Smooth muscle cell of the brain vasculature (primary cell): Measurements from ENCODE around the gene FAM120B.

Experiments used
- DNase-seq: peaks from one replicate; pipeline ENCODE4 v3.0.0-alpha.2; 2012; ENCODE audit warnings: low read depth, low spot score

The FAM120B gene

DNA sequence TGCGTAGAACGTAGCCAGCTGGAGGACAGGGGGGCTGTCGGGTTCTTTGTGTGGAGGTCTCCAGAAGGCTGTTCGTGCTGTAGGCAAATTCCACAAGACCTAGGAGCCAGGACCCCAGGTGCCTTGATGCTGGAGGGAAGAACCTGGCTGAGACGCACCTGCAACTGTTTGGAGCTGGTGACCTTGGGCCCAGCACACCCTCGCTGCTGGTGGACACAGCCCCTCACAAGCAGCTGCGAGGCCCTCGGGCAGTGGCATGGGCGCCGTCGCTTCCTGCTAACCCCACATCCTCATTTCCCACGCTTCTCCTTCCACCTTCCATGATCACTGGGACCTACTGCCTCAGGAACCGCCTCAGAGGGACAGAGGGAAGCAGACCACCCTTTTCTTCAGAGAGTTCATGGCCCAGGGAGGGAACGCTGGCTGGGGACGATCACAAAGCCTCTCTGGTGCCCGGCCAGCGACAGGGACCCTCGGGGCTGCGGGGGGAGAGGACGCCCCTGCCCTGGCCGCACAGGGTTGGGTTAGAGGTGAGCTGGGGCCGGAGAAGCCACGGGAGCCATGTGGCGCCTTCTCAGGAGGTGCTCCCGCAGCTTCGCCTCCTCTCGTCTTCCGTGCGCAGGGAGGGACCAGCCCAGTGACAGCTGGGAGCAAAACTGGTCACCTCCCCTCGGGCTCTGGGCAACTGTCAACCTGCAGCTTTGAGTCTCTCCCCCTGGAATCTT lies 34.1 kb upstream of the FAM120B start:
- no peak for DNase-seq

DNA sequence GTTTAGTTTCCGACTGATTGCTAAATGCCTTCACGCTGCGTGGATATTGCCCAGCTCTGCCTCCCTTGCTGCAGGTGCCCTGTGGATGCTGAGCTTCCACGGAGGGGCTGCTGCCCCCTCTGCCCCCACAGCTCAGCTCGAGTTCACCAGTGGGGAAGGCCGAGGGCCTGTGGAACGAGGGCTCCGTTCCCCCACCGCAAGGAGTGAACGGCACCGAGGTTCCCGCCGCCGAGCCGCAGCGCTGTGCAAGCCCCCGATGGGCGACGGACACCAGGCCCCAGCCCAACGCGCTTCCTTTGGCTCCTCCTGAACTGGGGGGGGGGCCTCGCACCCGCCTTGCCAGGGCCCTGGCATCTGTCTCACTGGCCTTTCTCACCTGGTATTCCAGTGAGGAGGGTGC lies 33.4 kb upstream of the FAM120B start:
- no peak for DNase-seq

DNA sequence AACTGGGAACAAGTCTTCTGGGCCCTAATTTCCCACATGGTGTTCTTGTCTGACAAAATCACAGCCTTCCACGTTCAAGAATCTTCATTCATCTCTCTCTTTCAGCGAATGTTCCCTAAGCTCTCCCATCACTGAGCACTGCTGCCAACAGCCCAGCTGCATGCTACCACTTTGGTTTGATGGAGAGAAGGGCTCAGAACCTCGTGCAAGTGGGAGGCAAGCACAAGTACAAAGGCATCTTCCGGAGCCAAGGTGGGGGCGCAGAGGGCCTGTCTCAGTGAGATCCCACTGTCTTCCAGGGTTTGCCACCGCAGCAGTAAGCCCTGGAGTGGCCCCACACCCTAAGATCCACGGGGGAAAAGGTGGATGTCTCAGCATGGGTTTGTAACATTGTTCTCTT lies 32.9 kb upstream of the FAM120B start:
- no peak for DNase-seq

DNA sequence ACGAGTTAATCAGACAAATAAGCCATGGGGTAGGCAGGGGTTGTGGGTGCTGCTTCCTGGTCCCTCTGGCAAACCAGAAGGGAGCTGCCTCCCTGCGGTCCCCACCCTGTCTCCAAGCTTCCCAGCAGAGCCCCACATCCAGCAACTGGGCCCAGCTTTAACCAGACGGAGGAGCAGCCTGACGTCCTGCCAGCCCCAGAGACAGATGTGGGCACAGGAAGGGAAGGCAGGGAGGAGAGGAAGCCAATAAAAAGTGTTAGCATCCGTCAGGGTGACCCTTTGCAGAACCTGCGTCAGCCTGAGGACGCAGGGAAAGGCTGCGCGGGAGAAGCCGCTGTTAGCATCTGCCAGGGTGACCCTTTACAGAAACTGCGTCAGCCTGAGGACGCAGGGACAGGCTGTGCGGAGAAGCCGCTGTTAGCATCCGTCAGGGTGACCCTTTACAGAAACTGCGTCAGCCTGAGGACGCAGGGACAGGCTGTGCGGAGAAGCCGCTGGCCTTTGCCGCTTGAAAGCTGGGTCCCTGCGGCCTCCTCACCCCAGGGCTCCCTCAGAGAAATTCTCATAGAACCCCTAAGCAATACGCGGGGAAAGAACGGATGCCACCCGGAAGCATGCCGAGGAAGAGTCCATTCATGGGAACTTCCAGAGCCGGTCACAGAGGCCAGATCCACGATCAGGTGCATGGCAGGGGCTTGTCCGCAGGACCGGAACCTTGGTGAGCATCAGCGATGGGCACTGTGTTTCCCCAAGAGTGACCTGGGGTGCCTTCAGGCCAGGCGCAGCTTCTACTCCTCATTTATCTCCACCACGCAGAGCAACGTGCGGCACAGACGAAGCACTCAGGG lies 31.6 kb upstream of the FAM120B start:
- no peak for DNase-seq

DNA sequence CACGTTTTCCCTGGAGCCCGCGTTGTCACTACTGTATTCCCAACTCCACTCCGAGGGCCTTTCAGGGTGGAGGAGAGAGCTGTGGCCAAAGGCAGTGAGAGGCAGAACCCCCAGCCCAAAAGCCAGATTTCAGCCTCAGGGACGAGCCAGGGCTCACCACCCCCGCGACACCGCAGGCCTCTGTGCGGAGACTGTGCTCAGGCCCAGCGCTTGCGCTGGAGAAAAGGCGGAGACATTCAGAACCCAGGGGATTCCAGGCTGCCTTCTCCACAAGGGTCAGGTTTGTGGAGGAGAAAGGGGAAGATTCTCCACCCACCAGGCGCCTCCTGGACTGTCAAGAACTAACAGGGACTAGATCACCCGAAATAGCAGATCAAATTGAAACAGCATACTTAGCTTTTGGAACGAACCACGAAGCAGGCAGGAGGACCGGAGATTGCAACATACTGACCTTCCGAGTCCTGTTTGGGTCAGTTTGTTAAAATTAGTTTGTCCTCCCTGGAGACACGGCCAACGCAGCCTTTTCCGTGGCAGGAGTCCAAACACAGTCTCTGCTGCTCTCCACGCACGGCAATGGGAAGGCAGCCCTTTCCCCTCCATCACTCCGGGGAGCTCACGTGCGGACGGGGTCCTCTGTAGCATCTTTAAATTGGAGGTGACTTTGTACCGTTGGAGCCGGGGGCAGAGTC lies 30.0 kb upstream of the FAM120B start:
- DNase-seq: no peak

DNA sequence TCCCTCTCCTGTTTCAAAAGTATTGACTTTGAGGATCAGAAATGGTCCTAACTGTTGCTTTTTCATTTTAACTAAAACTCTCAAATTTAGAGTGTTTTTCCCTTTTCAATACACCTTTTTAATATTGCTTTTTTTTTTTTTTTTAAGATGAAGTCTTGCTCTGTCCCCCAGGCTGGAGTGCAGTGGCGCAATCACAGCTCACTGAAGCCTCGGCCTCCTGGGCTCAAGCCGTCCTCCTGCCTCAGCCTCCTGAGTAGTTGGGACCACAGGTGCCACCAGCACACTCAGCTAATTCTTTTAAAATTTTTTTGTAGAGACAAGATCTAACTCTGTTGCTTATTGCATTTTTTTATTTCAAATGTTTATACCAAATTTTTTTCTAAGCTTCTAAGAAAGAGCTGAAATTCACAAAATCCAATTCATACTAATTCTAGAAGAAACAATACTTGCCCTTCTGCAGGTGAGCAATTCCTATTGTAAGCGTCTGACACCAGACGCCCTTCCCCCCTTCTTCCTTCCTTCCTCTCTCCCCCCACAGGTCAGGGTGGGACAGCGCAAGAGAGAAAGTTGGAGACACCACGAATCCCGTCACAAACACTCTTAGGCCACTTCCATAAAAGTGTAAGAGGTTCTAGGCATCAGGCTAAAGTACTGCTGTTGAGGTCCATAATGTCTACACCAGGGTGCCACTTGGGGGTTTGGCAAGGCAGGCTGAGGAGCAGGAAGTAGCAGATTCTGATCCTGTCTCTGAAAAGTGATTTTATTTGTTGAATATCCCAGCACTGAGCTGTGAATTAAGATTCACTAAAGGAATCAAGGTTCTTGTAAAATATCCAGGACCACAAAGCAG lies 28.4 kb upstream of the FAM120B start:
- DNase-seq: no peak

DNA sequence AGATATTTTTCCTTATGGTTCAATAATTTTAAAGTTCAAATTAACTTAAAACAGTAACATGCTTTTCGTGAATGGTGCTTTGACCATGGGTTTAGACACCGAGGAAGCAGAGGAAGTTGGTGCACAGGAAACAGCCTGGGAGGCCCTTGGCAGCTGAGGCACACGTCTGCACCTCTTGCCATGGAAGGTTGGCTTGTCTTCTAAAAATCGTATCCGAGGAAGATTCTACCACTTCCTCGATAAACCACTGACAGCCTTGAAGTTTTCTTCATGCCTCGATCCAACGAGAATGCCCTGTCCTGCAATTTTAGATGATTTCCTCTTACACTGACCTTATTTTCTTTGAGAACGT lies 27.8 kb upstream of the FAM120B start:
- DNase-seq: no peak

DNA sequence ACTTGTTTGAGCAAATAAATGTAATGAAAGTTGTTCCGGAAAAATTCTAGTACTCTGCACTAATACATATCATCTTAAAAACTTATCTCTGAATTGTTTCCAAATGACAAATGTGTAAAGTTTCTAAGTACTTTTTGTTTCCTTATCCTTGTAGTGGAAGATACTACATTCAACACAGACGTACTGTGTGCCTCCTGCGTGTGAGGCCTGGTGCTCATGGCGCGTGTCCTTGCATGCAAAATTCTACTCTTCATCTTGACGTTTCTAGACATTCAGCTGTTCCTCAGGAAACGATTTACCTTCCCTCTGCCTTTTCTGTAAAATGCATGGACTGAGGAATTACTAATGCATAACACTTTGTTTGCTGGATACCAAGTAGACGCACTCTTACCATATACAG lies 27.1 kb upstream of the FAM120B start:
- DNase-seq: no peak

DNA sequence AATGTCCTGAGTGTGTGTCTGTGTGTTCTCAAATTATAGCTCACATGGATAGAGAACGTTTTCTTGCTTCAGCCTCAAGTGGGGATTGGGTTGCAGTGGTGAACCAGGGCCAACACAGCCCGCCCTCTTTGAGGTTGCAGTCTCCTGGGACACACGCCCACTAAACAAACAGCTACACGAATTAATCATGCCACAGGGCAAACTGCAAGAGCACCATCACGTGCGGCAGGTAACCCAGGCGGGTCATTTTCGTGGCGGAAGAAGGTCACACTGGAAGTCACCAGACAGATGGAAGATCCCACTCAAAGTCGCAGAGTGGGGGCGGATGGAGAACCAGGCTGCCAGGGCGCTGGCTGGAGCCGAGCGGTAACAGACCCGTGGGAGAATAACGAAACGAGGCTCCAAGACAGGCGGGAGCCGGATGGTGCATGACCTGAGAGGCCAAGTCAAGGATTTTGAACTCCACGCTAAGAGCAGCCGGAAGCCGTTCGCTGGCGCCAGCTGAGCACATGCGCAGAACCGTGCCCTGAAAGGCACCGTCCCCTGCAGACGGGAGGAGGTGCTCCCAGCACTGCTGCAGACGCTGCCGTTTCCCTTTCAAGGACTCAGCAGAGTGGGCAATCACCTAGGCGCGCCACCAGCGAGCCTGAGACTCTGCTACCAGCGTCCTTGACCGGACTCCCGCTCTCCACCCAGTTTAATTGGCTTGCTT lies 26.4 kb upstream of the FAM120B start:
- no peak for DNase-seq

DNA sequence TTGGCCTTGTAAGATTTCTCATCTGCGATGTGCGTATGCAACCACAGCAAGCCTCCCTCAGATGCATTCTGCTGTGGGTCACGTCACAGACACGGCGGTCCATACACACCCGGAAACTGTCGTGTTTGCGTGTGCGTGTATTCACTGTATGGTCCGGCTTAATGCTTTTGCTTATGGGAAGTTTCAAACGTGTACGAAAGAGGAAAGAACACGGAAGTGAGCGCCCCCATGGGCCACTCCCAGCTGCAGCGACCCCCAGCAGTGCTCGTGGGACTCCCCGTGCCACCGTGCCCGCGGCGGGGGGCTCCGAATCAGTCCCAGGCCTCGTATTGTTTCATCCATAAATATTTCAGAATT lies 25.9 kb upstream of the FAM120B start:
- DNase-seq: no peak

DNA sequence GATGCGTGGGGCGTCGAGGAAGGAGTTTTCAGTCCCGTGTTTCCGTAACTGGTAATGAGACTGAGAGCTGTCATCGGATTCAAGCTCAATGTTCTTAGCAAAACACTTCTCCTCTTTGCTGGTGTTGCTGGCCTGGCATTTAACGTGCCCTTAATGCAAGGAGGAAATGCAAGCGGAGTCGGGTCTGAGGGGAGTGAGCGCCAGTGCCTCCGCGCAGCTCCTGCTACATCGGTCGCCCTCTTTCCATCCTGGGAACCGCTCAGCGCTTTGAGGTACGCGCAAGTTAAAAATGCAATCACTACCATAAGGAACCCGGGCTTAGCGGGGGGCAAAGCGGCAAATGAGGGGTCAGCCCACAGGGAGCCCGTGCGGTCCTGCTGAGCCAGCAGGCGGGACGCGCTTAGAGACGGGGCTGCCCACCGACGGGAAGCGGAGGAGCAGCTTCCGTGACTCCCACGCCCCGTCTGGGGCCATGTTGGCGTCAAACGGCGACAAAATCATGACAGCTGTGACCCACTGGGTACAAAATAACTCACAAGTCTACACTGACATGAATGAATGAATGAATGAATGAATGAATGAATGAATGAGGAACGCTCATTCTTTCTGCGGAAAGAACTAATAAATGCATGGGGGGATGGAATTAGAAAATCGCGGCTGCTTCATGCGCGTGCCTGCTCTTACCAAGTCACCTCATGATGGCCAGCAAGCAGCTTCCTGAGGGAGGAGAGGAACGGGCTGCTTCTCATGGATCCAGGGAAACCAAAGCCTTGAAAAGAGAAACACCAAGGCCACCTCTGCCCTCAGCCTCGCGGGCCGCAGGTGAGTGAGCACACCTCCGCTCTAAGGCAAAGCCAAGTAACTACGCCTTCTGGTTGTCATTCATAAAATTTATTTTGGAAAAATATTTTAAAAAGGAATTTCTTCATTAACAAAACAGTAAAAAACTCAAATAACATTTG lies 24.9 kb upstream of the FAM120B start:
- no peak for DNase-seq

DNA sequence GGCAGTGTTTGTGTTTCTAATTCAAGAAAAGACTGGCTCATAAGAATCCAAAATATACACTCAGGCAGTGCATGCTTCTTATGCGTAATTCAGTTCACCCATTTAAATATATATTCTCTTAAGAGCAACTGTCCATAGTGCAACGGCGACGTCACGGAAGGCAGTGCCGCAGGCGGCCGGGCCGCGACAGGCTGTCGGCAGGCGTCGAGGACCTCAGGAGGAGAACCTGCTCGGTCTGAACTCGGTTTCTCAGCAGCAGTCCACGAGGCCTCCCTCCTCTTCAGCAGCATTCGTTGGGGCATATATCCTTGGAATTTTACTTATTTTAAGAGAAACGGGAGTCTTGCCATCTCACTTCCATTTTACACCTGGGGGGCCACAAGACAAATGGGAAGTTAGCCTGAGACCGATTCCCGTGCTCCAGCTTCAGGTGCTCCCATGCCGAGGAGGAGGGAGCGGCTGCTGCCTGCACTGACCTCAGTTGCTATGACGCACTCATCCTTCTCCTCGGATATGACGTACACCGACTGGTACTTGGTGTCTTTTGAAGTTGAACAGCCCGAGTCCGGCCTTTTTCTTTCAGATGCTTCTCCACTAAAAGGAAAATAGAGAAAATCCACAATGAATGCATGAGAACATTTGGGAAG lies 23.9 kb upstream of the FAM120B start:
- no peak for DNase-seq

DNA sequence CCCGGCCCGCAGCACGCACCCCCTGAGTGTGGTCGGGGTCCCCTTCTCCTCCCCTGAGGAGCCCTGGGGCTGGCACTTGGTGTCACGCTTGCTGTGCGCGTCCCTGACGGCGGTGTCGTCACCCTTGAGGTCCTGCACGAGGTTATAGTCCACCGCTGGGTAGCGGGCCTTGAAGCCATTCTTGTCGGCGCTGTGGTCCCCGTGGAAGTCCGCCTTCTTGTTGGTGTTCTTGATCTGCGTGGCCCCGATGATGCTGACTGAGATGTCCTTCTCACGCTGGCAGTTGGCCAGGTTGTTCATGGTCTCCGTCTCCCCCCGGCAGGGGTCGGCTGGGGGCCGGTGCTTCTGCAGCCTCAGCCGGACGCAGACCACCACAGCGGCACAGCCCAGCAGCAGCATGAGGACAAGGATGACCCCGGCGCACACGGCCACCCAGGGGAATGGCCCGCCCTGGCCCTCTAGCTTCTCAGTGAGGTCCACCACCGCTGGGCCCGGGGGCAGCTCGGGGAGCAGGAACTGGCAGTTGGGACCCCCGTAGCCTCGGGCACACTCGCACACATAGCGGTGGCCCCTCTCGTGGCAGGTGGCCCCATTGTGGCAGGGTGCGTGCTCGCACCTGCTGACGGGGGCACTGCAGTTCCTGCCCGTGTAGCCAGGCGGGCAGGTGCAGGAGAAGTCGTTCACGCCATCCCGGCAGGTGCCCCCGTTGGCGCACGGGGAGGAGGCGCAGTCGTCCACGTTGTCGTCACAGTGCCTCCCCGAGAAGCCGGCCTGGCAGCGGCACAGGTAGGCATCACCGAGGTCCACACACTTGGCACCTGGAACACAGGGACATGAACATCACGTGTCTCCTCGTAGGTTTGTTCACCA lies 23.1 kb upstream of the FAM120B start:
- no peak for DNase-seq

DNA sequence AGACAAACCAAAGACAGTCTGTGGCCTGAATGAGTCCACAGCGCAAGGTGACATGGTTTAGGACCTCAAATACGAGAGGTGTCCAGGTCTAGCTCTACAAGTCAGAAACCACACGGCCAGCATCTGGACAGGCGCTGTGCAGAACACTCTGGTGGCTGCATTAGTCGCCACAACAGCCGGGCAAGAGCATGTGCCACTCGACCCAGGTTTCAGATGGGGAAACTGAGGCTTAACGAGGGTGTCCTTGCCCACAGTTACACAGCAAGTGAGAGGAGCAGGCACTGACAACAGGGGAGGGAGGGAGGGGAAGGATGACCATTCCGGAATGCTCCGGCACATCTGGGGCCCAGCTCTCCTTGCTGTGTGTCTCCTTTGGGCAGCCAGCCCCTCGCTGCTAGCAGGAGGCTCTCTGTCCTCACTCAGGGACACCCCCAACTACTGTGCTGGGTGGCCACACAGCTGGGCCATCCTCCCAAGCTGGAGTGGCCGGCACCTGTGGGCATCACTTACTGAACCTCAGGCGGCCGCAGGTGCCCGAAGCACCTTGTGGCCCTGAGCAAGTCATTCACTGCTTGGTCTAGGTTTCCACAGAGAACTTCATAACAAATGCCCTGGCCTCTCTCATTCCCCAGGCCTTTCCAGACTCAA lies 22.3 kb upstream of the FAM120B start:
- DNase-seq: no peak

DNA sequence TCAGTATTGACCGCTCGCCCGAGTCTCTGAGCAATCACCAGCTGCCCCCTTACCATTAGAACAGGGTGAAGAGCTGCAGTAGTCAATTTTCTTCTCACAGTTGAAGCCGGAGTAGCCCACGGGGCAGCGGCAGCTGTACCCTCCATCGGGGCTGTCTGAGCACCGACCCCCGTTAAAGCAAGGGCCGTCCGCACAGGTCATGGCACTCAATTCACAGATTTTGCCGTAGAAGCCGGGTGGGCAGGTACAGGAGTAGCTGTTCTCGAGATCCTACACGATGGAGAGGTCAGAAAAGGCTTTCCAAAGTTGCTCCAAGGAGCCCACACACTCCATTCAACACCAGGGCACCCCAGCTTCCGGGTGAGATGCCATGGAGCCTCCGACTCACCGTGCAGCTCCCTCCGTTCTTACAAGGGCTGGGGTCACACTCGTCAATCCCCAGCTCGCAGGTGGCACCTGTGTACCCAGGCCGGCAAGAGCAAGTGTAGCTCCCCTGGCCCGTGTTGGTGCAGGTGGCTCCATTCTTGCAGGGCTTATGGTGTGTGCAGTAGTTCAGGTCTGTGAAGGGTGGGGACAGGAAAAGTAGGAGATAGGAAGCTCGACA lies 21.6 kb upstream of the FAM120B start:
- no peak for DNase-seq

DNA sequence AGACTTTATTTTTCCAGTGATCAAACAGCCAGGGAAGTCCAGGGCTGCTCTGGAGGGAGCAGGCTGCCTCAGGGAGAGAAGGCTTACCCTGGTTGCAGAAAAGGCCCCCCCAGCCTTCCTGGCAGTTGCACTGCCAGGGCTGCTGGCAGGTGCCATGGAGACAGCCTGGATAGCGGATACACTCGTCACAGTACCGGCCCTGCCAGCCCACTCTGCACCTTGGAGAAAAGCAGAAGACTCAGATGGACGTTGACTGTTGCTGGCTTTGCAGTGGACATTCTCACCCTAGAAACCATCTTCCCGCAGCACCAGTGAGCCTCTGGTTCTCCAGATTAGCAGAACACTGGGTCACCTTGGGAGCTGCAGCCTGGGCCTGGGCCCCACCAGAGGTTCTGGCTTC lies 21.1 kb upstream of the FAM120B start:
- DNase-seq: no peak

DNA sequence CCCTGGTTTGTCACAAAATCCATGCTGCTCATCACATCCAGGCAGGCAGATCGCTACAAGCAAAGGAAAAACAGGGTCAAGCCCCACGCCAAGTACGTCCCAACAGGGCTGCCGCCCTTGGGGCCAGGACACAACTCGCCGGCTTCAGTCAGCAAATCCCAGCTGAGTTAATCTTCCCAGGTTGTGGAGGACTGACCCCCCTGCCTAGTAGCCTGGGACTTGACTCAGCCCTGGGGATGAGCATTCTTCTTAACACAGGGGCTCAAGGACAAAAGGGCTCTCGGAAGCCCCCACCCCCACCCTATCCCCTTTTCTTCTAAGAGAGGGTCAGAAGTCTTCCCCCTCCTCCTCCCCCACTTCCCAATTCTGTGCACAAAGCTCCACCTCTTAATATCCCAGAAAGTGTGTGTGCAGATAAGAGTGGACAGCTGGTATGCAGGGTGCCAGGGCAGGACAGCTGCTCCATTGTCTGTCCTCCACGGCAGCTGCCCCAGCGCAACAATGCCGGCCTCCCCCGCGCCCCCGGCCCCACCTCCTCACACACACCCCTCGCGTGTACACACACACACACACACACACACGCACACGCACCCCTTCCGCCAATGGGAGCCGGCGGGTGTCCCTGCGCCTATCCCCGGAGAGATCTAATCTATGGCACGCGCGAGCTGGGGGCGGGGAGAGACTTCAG lies 20.2 kb upstream of the FAM120B start:
- DNase-seq: no peak
